HFFc6 (cell line): Measurements from ENCODE around the gene CPNE4. TPM values are rescaled to one million over a fixed set of nuclear protein-coding genes. Genes with fewer than 3 reads are reported as not detected.

ENCODE experiments used
- DNase-seq: peaks from one replicate; pipeline ENCODE4 v3.0.0-alpha.2; 2018
- H3K27ac Mint-ChIP-seq: 2 replicates; pipeline ENCODE4 v1.8.0; 2020; ENCODE audit warnings: mild to moderate bottlenecking, mixed read lengths
- H3K27me3 Mint-ChIP-seq: 2 replicates; pipeline ENCODE4 v1.8.0; 2021; ENCODE audit warnings: mild to moderate bottlenecking, moderate library complexity, mixed read lengths; ENCODE audit not compliant: insufficient read depth
- H3K36me3 Mint-ChIP-seq: 2 replicates; pipeline ENCODE4 v1.8.0; 2021; ENCODE audit warnings: low read depth, mixed read lengths
- H3K4me1 Mint-ChIP-seq: 2 replicates; pipeline ENCODE4 v1.8.0; 2020; ENCODE audit warnings: low read depth, mixed read lengths
- H3K4me3 Mint-ChIP-seq: 2 replicates; pipeline ENCODE4 v1.8.0; 2020; ENCODE audit warnings: mild to moderate bottlenecking, moderate library complexity, mixed read lengths
- H3K9me3 Mint-ChIP-seq: 2 replicates; pipeline ENCODE4 v1.8.0; 2020; ENCODE audit warnings: mild to moderate bottlenecking, mixed read lengths
- total RNA-seq, 6 experiments: library from RNA; stranded (reverse); fragmentation: NEBNext Ultra II Directional; extraction: Animal tissue kit (Norgen Biotek cat#: 25700); gene quantifications; 2 replicates in 1 of 6; 3 replicates in 5 of 6; pipeline ENCODE4 v1.2.3, GENCODE V29; 2021
- TF ChIP-seq, protein P1 (sequence below): fragments of 200-600 bp; sonication (generic); IDR thresholded peaks from 2 replicates; pipeline ENCODE4 v1.5.0; 2021; ENCODE audit warnings: antibody characterized with exemption, mild to moderate bottlenecking

Gene CPNE4
- total RNA-seq, 6 experiments from 2014 or later: not detected

DNA sequence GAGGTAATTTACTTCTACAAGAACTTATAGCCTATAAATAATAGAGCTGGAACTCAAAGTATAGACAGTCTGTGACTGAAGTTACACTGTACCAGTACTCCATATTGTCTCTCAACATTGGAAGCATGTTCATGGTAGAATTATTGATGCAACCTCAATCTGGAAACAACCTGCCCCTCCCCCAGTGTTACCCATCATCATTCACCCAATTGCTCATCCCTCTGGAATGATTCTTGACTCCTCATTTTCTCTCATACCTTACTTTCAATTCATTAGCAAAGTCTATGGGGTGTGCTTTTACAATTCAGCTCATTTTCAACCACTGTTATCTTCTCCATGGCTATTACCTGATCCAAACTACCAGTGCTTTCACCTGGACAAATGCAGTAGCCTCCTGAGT is 151.7 kb downstream of the CPNE4 start:
- H3K27ac Mint-ChIP-seq: no peak overlapping the region
- no peak for DNase-seq
- no peaks in the 10 kb centered on the region for H3K27me3 Mint-ChIP-seq
- no peak overlapping the region for H3K4me3 Mint-ChIP-seq
- no peaks in the 10 kb centered on the region for H3K36me3 Mint-ChIP-seq
- H3K4me1 Mint-ChIP-seq: no peaks in the 10 kb centered on the region
- peaks cover 7% of the 10 kb centered on the region; the same call in 1 of the 2 replicates for H3K9me3 Mint-ChIP-seq
- TF ChIP-seq, protein P1, sequence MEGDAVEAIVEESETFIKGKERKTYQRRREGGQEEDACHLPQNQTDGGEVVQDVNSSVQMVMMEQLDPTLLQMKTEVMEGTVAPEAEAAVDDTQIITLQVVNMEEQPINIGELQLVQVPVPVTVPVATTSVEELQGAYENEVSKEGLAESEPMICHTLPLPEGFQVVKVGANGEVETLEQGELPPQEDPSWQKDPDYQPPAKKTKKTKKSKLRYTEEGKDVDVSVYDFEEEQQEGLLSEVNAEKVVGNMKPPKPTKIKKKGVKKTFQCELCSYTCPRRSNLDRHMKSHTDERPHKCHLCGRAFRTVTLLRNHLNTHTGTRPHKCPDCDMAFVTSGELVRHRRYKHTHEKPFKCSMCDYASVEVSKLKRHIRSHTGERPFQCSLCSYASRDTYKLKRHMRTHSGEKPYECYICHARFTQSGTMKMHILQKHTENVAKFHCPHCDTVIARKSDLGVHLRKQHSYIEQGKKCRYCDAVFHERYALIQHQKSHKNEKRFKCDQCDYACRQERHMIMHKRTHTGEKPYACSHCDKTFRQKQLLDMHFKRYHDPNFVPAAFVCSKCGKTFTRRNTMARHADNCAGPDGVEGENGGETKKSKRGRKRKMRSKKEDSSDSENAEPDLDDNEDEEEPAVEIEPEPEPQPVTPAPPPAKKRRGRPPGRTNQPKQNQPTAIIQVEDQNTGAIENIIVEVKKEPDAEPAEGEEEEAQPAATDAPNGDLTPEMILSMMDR: no peak

DNA sequence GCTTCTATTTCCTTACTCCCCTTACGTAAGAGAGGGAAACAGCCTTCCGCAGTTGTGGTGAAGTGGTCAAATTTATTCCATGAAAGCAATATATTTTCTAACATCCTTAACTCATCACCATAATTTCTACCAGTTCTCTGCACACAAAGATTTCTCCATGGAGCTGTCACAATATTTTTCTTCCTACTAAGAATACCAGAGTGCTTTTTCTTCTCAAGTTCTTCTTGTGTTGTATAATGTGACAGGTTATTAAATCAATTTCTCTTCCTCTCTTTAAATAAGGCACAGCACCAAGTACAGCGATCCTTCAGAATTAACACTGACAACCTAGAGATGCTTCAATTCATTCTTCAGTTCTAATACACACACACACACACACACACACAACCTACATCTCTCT is 153.0 kb downstream of the CPNE4 start:
- no peak for DNase-seq
- TF ChIP-seq, protein P1: no peak
- Mint-ChIP-seq H3K36me3 (no peaks in the 10 kb centered on the region), H3K4me3 (no peak overlapping the region), H3K9me3 (0 out of 2 replicates have a peak, but pooled peaks cover under 1% of the 10 kb centered on the region), H3K27me3 (no peaks in the 10 kb centered on the region), H3K4me1 (no peaks in the 10 kb centered on the region), H3K27ac (no peak overlapping the region)

DNA sequence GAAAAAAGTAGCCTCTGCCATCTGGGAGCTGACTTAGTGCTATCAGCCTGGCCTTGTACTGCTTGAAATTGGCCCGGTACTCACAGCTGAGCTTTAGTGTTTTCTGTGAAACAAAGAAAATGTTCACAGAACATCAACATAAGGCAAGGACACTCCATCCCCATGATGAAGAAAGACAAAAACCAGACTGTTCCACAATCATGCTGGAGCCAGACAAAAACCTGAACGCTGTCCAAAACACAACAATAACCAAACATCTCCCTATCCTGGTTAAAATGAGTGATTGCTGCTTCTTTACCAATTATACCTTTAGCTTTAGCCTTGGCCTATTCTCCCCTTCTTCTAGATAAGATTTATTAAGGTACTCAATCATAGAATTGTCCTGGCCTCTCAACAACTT is 153.9 kb downstream of the CPNE4 start:
- H3K27me3 Mint-ChIP-seq: no peaks in the 10 kb centered on the region
- H3K4me1 Mint-ChIP-seq: no peaks in the 10 kb centered on the region
- no peak overlapping the region for H3K4me3 Mint-ChIP-seq
- no peaks in the 10 kb centered on the region for H3K9me3 Mint-ChIP-seq
- DNase-seq: no peak
- no peak overlapping the region for H3K27ac Mint-ChIP-seq
- TF ChIP-seq, protein P1: no peak
- no peaks in the 10 kb centered on the region for H3K36me3 Mint-ChIP-seq

DNA sequence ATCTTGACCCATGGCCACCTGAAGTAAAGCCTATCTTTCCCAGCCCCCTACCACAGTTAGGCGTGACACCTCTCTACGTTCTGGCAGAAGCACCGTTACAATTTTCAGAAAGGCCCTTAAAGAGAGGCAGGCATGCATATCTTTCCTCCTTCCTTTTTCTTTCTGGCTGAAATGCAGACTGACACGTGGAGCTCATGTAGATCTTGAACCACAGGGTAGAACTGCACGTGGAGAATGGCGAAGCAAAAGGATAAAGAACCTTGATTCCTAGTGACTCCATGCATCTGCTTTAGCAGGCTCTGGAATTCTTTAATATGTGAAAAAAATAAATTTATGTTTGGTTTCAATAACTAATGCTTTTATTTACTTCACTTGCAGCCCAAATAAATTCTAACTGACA is 166.6 kb downstream of the CPNE4 start:
- H3K27me3 Mint-ChIP-seq: peaks cover 4% of the 10 kb centered on the region; the same call in 1 of the 2 replicates
- TF ChIP-seq, protein P1: no peak
- H3K4me1 Mint-ChIP-seq: no peaks in the 10 kb centered on the region
- H3K27ac Mint-ChIP-seq: no peak overlapping the region
- no peak for DNase-seq
- no peaks in the 10 kb centered on the region; the same call in 1 of the 2 replicates for H3K9me3 Mint-ChIP-seq
- no peaks in the 10 kb centered on the region for H3K36me3 Mint-ChIP-seq
- no peak overlapping the region for H3K4me3 Mint-ChIP-seq

- Mint-ChIP-seq H3K36me3 (no peaks in the 10 kb centered on the region), H3K27me3 (peaks cover 1% of the 10 kb centered on the region; the same call in 1 of the 2 replicates), H3K27ac (no peak overlapping the region), H3K9me3 (no peaks in the 10 kb centered on the region), H3K4me3 (no peak overlapping the region), H3K4me1 (no peaks in the 10 kb centered on the region)
- TF ChIP-seq, protein P1: no peak
- no peak for DNase-seq
Observed at GRCh38 chr3:131856171-131856570, 178.6 kb downstream of the CPNE4 start.

- H3K9me3 Mint-ChIP-seq: no peaks in the 10 kb centered on the region
- H3K4me1 Mint-ChIP-seq: no peaks in the 10 kb centered on the region
- no peak overlapping the region for H3K27ac Mint-ChIP-seq
- H3K4me3 Mint-ChIP-seq: no peak overlapping the region
- DNase-seq: no peak
- TF ChIP-seq, protein P1: no peak
- H3K27me3 Mint-ChIP-seq: no peaks in the 10 kb centered on the region; the same call in 1 of the 2 replicates
- no peaks in the 10 kb centered on the region for H3K36me3 Mint-ChIP-seq
Observed at GRCh38 chr3:131850223-131850622, 184.6 kb downstream of the CPNE4 start.
